ENCODE data around the gene NR1D2. TPM values are rescaled to one million over a fixed set of nuclear protein-coding genes. Genes with fewer than 3 reads are reported as not detected.

Gene NR1D2
- polyA plus RNA-seq, 2 of the 4 experiments (the other 2 are of a cell fraction) = 7.2 to 18.6 TPM

- WGBS (ENCODE audit: missing lambda C conversion rate) = 95% methylated on average over 4 of the region's 5 CpGs
- Histone ChIP-seq H3K9me3 (no peaks in the 10 kb centered on the region), H3K4me2 (no peak overlapping the region), H3K4me1 (peaks cover 8% of the 10 kb centered on the region; the same call in 1 of the 3 replicates), H3K27ac (no peak overlapping the region), H3K4me3 (no peak overlapping the region)
- peak; percentile 54 to 62; a peak in 5 of 6 replicates for ATAC-seq
- POLR2A ChIA-PET = interaction anchor here (1.5 kb wide), 1 partner anchor 65 kb away, joined by 3 read pairs; the partner anchor contains the start of genes NKIRAS1 and RPL15
- no peak for DNase-seq (ENCODE audit: low read depth in 1 of 2, low spot score in 1 of 2)
- FAIRE-seq = no peak
- CTCF ChIA-PET = interaction anchor here (1.4 to 5.2 kb wide), 6 partner anchors 10 to 94 kb away, joined by 3 to 26 read pairs (median 5); no protein-coding TSS in a partner anchor
- TF ChIP-seq, protein P1, sequence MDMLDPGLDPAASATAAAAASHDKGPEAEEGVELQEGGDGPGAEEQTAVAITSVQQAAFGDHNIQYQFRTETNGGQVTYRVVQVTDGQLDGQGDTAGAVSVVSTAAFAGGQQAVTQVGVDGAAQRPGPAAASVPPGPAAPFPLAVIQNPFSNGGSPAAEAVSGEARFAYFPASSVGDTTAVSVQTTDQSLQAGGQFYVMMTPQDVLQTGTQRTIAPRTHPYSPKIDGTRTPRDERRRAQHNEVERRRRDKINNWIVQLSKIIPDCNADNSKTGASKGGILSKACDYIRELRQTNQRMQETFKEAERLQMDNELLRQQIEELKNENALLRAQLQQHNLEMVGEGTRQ (IDR thresholded peaks at IDR 0.05) = no peak
- no peak for TF ChIP-seq PHF8 (IDR thresholded peaks at IDR 0.05; ENCODE audit: borderline replicate concordance, low read depth)
- no peak for TF ChIP-seq HOXB5 (CRISPR knock-in tag; IDR thresholded peaks at IDR 0.05)
- TF ChIP-seq CHD2 (IDR thresholded peaks at IDR 0.05; ENCODE audit: low read length, partially characterized antibody) = no peak
- TF ChIP-seq FOXS1 (CRISPR knock-in tag; IDR thresholded peaks at IDR 0.05) = no peak
- TF ChIP-seq, protein P2, sequence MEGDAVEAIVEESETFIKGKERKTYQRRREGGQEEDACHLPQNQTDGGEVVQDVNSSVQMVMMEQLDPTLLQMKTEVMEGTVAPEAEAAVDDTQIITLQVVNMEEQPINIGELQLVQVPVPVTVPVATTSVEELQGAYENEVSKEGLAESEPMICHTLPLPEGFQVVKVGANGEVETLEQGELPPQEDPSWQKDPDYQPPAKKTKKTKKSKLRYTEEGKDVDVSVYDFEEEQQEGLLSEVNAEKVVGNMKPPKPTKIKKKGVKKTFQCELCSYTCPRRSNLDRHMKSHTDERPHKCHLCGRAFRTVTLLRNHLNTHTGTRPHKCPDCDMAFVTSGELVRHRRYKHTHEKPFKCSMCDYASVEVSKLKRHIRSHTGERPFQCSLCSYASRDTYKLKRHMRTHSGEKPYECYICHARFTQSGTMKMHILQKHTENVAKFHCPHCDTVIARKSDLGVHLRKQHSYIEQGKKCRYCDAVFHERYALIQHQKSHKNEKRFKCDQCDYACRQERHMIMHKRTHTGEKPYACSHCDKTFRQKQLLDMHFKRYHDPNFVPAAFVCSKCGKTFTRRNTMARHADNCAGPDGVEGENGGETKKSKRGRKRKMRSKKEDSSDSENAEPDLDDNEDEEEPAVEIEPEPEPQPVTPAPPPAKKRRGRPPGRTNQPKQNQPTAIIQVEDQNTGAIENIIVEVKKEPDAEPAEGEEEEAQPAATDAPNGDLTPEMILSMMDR (IDR thresholded peaks at IDR 0.05) = no peak
- TF ChIP-seq ESRRA (IDR thresholded peaks at IDR 0.05; ENCODE audit: borderline replicate concordance, low read length) = no peak
- TF ChIP-seq JUNB (IDR thresholded peaks at IDR 0.05) = no peak
- TF ChIP-seq NFE2L2 (conservative IDR thresholded peaks at IDR 0.05; ENCODE audit: low read length) = no peak
- no peak for TF ChIP-seq CHD4 (IDR thresholded peaks at IDR 0.05; ENCODE audit: borderline replicate concordance)
Measured at GRCh38 chr3:23981955-23982354, 36.9 kb downstream of the NR1D2 start.

- ATAC-seq = no peak
- TF ChIP-seq ZNF302 (CRISPR knock-in tag; IDR thresholded peaks at IDR 0.05) (no peak), CEBPB (IDR thresholded peaks at IDR 0.05) (no peak), NFE2L2 (conservative IDR thresholded peaks at IDR 0.05; ENCODE audit: low read length) (peak; percentile 80)
- Histone ChIP-seq H3K4me3 (no peak overlapping the region), H3K27ac (no peak overlapping the region), H3K4me1 (peaks cover 1% of the 10 kb centered on the region; the same call in 1 of the 3 replicates), H3K9me3 (no peaks in the 10 kb centered on the region), H3K4me2 (no peak overlapping the region)
- CTCF ChIA-PET = no interaction called here
- FAIRE-seq = no peak
- no peak for DNase-seq (ENCODE audit: low read depth in 1 of 2, low spot score in 1 of 2)
- WGBS (ENCODE audit: missing lambda C conversion rate) = 88% methylated on average over 3 of the region's 3 CpGs
- POLR2A ChIA-PET = no interaction called here
Measured at GRCh38 chr3:23984934-23985333, 39.8 kb downstream of the NR1D2 start.

- no peak for TF ChIP-seq RCOR1 (IDR thresholded peaks at IDR 0.05; ENCODE audit: low read depth, low read length)
- TF ChIP-seq, protein P3, sequence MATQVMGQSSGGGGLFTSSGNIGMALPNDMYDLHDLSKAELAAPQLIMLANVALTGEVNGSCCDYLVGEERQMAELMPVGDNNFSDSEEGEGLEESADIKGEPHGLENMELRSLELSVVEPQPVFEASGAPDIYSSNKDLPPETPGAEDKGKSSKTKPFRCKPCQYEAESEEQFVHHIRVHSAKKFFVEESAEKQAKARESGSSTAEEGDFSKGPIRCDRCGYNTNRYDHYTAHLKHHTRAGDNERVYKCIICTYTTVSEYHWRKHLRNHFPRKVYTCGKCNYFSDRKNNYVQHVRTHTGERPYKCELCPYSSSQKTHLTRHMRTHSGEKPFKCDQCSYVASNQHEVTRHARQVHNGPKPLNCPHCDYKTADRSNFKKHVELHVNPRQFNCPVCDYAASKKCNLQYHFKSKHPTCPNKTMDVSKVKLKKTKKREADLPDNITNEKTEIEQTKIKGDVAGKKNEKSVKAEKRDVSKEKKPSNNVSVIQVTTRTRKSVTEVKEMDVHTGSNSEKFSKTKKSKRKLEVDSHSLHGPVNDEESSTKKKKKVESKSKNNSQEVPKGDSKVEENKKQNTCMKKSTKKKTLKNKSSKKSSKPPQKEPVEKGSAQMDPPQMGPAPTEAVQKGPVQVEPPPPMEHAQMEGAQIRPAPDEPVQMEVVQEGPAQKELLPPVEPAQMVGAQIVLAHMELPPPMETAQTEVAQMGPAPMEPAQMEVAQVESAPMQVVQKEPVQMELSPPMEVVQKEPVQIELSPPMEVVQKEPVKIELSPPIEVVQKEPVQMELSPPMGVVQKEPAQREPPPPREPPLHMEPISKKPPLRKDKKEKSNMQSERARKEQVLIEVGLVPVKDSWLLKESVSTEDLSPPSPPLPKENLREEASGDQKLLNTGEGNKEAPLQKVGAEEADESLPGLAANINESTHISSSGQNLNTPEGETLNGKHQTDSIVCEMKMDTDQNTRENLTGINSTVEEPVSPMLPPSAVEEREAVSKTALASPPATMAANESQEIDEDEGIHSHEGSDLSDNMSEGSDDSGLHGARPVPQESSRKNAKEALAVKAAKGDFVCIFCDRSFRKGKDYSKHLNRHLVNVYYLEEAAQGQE (IDR thresholded peaks at IDR 0.05) = no peak
- no peak for TF ChIP-seq PHF8 (IDR thresholded peaks at IDR 0.05; ENCODE audit: borderline replicate concordance, low read depth)
- TF ChIP-seq ZNF302 (CRISPR knock-in tag; IDR thresholded peaks at IDR 0.05) = no peak
- no peak for DNase-seq (ENCODE audit: low read depth in 1 of 2, low spot score in 1 of 2)
- H3K9me3 ChIP-seq = no peaks in the 10 kb centered on the region
- H3K4me3 ChIP-seq = no peak overlapping the region
- no peaks in the 10 kb centered on the region for H3K4me1 ChIP-seq
- H3K4me2 ChIP-seq = no peak overlapping the region
- H3K27ac ChIP-seq = no peak overlapping the region
- ATAC-seq = no peak
- POLR2A ChIA-PET = no interaction called here
- CTCF ChIA-PET = no interaction called here
- WGBS (ENCODE audit: missing lambda C conversion rate) = 42% methylated on average over 1 of the region's 1 CpG
- no peak for FAIRE-seq
Measured at GRCh38 chr3:23985747-23986544, 40.9 kb downstream of the NR1D2 start.

All from A549 (cell line).